SK-N-SH (cell line): ENCODE results near the gene ELANE. TPM values are rescaled to one million over a fixed set of nuclear protein-coding genes. Genes with fewer than 3 reads are reported as not detected.

Experiments used
- CTCF ChIA-PET: fragments of 300-600, 350-600 bp; formaldehyde crosslinking; extraction: SDS; loops from one replicate; lab custom pipeline; 2021; lab: Yijun Ruan, JAX
- POLR2A ChIA-PET: fragments of 350-600 bp; sonication (Branson Sonifier 250); formaldehyde crosslinking; extraction: SDS; loops from one replicate; lab custom pipeline; 2020; ENCODE audit warnings: antibody characterized with exemption, inconsistent platforms; lab: Yijun Ruan, JAX
- DNase-seq: peaks from one replicate; pipeline ENCODE4 v3.0.0; 2012
- H2AFZ ChIP-seq: fragments of 200-600 bp; sonication (generic); 2 replicates; pipeline ENCODE4 v1.8.1; 2016; ENCODE audit warnings: antibody characterized with exemption, mild to moderate bottlenecking, low read depth
- H3F3A ChIP-seq: fragments of 200-600 bp; sonication (generic); replicated peaks from 2 replicates; pipeline ENCODE3; 2016; ENCODE audit warnings: antibody characterized with exemption, mild to moderate bottlenecking; ENCODE audit not compliant: insufficient read depth
- H3K27ac ChIP-seq, 2 experiments: fragments of 200-500 bp in 1 of 2; fragments of 200-600 bp in 1 of 2; sonication (Bioruptor generic) in 1 of 2; sonication (generic), shearing (Covaris generic) in 1 of 2; 2 replicates each; pipeline versions ENCODE4 v1.5.1 to v1.6.1; 2014 to 2016; ENCODE audit warnings: low read depth in 2 of 2, inconsistent platforms in 1 of 2, low read length in 1 of 2, mild to moderate bottlenecking in 1 of 2, mixed read lengths in 1 of 2
- H3K27me3 ChIP-seq: fragments of 200-600 bp; sonication (generic), shearing (Covaris generic); 2 replicates; pipeline ENCODE4 v1.6.1; 2016; ENCODE audit warnings: mixed run types; ENCODE audit not compliant: insufficient read depth
- H3K36me3 ChIP-seq, 2 experiments: fragments of 200-500 bp in 1 of 2; fragments of 200-600 bp in 1 of 2; sonication (Bioruptor generic) in 1 of 2; sonication (generic) in 1 of 2; replicated peaks in 1 of 2; 2 replicates each; pipeline versions ENCODE3 to v1.5.1; 2014 to 2016; ENCODE audit warnings: low read length in 1 of 2, mild to moderate bottlenecking in 1 of 2; ENCODE audit not compliant: insufficient read depth in 2 of 2, control insufficient read depth in 1 of 2
- H3K4me1 ChIP-seq, 2 experiments: fragments of 200-500 bp in 1 of 2; fragments of 200-600 bp in 1 of 2; sonication (Bioruptor generic) in 1 of 2; sonication (generic), shearing (Covaris generic) in 1 of 2; 2 replicates each; pipeline versions ENCODE4 v1.5.1 to v1.6.1; 2014 to 2016; ENCODE audit warnings: low read depth in 1 of 2, low read length in 1 of 2, mixed run types in 1 of 2; ENCODE audit not compliant: insufficient read depth in 2 of 2, control insufficient read depth in 1 of 2
- H3K4me2 ChIP-seq: fragments of 200-600 bp; sonication (generic), shearing (Covaris generic); 2 replicates; pipeline ENCODE4 v1.6.1; 2017; ENCODE audit warnings: mixed run types
- H3K4me3 ChIP-seq, 2 experiments: fragments of 200-500 bp in 1 of 2; fragments of 200-600 bp in 1 of 2; sonication (Bioruptor generic) in 1 of 2; sonication (generic), shearing (Covaris generic) in 1 of 2; 2 replicates each; pipeline versions ENCODE4 v1.5.1 to v1.8.1; 2014 to 2016; ENCODE audit warnings: low read depth in 2 of 2, inconsistent platforms in 1 of 2, low read length in 1 of 2, mild to moderate bottlenecking in 1 of 2, mixed read lengths in 1 of 2, moderate library complexity in 1 of 2
- H3K79me2 ChIP-seq: fragments of 200-600 bp; sonication (generic); 2 replicates; pipeline ENCODE4 v1.8.1; 2017; ENCODE audit warnings: mild to moderate bottlenecking; ENCODE audit not compliant: insufficient read depth
- H3K9ac ChIP-seq: fragments of 200-600 bp; sonication (generic); 2 replicates; pipeline ENCODE4 v1.6.1; 2017; ENCODE audit warnings: mixed run types
- H3K9me2 ChIP-seq: fragments of 200-600 bp; sonication (generic); 2 replicates; pipeline ENCODE4 v1.6.1; 2017; ENCODE audit warnings: mixed run types
- H3K9me3 ChIP-seq: fragments of 200-600 bp; sonication (generic); 2 replicates; pipeline ENCODE4 v1.6.1; 2017; ENCODE audit warnings: mixed run types, mild to moderate bottlenecking, moderate library complexity
- H4K20me1 ChIP-seq: fragments of 200-600 bp; sonication (generic); 2 replicates; pipeline ENCODE4 v1.6.1; 2017; ENCODE audit warnings: mild to moderate bottlenecking, mixed run types; ENCODE audit not compliant: insufficient read depth
- ELF1 ChIP-seq: IDR thresholded peaks from 2 replicates; pipeline ENCODE4 v1.4.0; 2012
- EP300 ChIP-seq, 2 experiments: IDR thresholded peaks; 2 replicates each; pipeline versions ENCODE4 v1.4.0 to v1.6.1; 2012; ENCODE audit warnings: borderline replicate concordance in 1 of 2, low read depth in 1 of 2, low read length in 1 of 2
- FOSL2 ChIP-seq: IDR thresholded peaks from 2 replicates; pipeline ENCODE4 v1.4.0; 2012; ENCODE audit warnings: low read depth, mild to moderate bottlenecking, moderate library complexity, borderline replicate concordance
- FOXM1 ChIP-seq: IDR thresholded peaks from 2 replicates; pipeline ENCODE4 v1.4.0; 2012; ENCODE audit warnings: low read depth, mild to moderate bottlenecking
- GABPA ChIP-seq: IDR thresholded peaks from 2 replicates; pipeline ENCODE4 v1.4.0; 2012; ENCODE audit warnings: low read depth, mild to moderate bottlenecking
- GATA2 ChIP-seq: sonication (generic); formaldehyde crosslinking; IDR thresholded peaks from 2 replicates; pipeline ENCODE4 v1.5.0; 2020; ENCODE audit warnings: mild to moderate bottlenecking, missing genetic modification reagents
- MEF2A ChIP-seq: IDR thresholded peaks from 2 replicates; pipeline ENCODE4 v1.4.0; 2012; ENCODE audit warnings: low read depth, borderline replicate concordance
- NFIC ChIP-seq: IDR thresholded peaks from 2 replicates; pipeline ENCODE4 v1.4.0; 2012; ENCODE audit warnings: borderline replicate concordance
- POLR2AphosphoS5 ChIP-seq: IDR thresholded peaks from 2 replicates; pipeline ENCODE4 v1.6.1; 2012; ENCODE audit warnings: low read depth, low read length
- RCOR1 ChIP-seq: fragments of 150-350 bp; IDR thresholded peaks from 2 replicates; pipeline ENCODE4 v1.6.1; 2017; ENCODE audit warnings: antibody characterized with exemption, low read length
- TCF12 ChIP-seq: IDR thresholded peaks from 2 replicates; pipeline ENCODE4 v1.4.0; 2012
- WGBS: methylation state at CpG from one replicate; pipeline ENCODE4 v1.1.6; 2017; ENCODE audit warnings: low lambda C conversion rate; 5-methylcytosine and 5-hydroxymethylcytosine counted together
- polyA plus RNA-seq, 3 experiments: library from polyadenylated mRNA; depleted of rRNA; stranded (reverse); fragments of >200 nt; gene quantifications; 2 replicates each; pipeline ENCODE4 v1.2.3, GENCODE V29; 2012
- TF ChIP-seq, protein P1 (sequence below): fragments of 150-350 bp; IDR thresholded peaks from 2 replicates; pipeline ENCODE4 v1.6.1; 2016; ENCODE audit warnings: mild to moderate bottlenecking, low read depth, low read length
- TF ChIP-seq, protein P2 (sequence below): IDR thresholded peaks from 2 replicates; pipeline ENCODE4 v1.6.1; 2012; ENCODE audit warnings: mild to moderate bottlenecking, low read depth, low read length, moderate library complexity
- TF ChIP-seq, protein P3 (sequence below): IDR thresholded peaks from 2 replicates; pipeline ENCODE4 v1.4.0; 2012; ENCODE audit warnings: low read depth, borderline replicate concordance
- TF ChIP-seq, protein P4 (sequence below): IDR thresholded peaks from 2 replicates; pipeline ENCODE4 v1.4.0; 2012; ENCODE audit warnings: low read depth

The ELANE gene
- polyA plus RNA-seq, 1 of the 3 experiments (the other 2 are of a cell fraction): not detected

DNA sequence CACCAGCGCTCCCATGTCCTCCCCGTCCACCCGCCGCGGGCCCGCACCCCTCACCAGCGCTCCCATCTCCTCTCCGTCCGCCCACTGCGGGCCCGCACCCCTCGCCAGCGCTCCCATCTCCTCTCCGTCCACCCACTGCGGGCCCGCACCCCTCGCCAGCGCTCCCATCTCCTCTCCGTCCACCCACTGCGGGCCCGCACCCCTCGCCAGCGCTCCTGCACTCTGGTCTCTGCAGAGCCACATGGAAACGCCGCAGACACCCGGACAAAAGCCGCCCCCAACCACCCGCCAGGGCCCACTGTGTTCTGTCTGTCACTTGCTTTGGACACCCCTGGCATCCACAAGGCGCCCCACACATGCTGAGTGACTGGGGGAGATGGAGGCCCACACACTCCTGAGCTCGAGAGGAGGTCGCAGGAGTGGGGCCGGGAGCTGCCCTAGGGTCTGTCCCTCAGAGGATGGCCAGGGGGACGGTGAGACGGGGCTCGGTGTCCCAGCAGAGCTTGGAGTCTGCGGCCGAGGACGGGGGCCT is 14.7 kb downstream of the ELANE start:
- ChIA-PET POLR2A (no interaction called here), CTCF (interaction anchor here (0.7 kb wide), 1 partner anchor 19 kb away, joined by 4 read pairs; no protein-coding TSS in a partner anchor)
- no peaks in the 10 kb centered on the region for H3K9me3 ChIP-seq
- no peak overlapping the region for H3K4me3 ChIP-seq
- peaks cover 0 to 27% of the 10 kb centered on the region in 2 experiments for H3K36me3 ChIP-seq
- H3F3A ChIP-seq: peaks cover 18% of the 10 kb centered on the region
- H3K27me3 ChIP-seq: no peaks in the 10 kb centered on the region
- WGBS: 91% methylated on average over 34 of the region's 38 CpGs
- H3K9ac ChIP-seq: no peak overlapping the region
- H4K20me1 ChIP-seq: no peaks in the 10 kb centered on the region
- H3K27ac ChIP-seq: no peak overlapping the region
- no peak for DNase-seq
- H3K4me1 ChIP-seq: peaks cover 4 to 12% of the 10 kb centered on the region in 2 experiments; a peak in 2 of 4 replicates
- H3K4me2 ChIP-seq: no peak overlapping the region
- no peaks in the 10 kb centered on the region for H3K9me2 ChIP-seq
- no peaks in the 10 kb centered on the region for H3K79me2 ChIP-seq
- H2AFZ ChIP-seq: no peak overlapping the region
- TF ChIP-seq MEF2A (no peak), GATA2 (CRISPR knock-in tag) (no peak), GABPA (no peak), NFIC (no peak), POLR2AphosphoS5 (no peak), FOXM1 (no peak), RCOR1 (no peak), TCF12 (no peak), ELF1 (no peak), EP300 (IDR thresholded peaks at IDR 0.05; ENCODE audit: borderline replicate concordance in 1 of 2, low read depth in 1 of 2, low read length in 1 of 2) (no peak), FOSL2 (no peak)
- TF ChIP-seq, protein P1, sequence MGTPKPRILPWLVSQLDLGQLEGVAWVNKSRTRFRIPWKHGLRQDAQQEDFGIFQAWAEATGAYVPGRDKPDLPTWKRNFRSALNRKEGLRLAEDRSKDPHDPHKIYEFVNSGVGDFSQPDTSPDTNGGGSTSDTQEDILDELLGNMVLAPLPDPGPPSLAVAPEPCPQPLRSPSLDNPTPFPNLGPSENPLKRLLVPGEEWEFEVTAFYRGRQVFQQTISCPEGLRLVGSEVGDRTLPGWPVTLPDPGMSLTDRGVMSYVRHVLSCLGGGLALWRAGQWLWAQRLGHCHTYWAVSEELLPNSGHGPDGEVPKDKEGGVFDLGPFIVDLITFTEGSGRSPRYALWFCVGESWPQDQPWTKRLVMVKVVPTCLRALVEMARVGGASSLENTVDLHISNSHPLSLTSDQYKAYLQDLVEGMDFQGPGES: no peak
- TF ChIP-seq, protein P2, sequence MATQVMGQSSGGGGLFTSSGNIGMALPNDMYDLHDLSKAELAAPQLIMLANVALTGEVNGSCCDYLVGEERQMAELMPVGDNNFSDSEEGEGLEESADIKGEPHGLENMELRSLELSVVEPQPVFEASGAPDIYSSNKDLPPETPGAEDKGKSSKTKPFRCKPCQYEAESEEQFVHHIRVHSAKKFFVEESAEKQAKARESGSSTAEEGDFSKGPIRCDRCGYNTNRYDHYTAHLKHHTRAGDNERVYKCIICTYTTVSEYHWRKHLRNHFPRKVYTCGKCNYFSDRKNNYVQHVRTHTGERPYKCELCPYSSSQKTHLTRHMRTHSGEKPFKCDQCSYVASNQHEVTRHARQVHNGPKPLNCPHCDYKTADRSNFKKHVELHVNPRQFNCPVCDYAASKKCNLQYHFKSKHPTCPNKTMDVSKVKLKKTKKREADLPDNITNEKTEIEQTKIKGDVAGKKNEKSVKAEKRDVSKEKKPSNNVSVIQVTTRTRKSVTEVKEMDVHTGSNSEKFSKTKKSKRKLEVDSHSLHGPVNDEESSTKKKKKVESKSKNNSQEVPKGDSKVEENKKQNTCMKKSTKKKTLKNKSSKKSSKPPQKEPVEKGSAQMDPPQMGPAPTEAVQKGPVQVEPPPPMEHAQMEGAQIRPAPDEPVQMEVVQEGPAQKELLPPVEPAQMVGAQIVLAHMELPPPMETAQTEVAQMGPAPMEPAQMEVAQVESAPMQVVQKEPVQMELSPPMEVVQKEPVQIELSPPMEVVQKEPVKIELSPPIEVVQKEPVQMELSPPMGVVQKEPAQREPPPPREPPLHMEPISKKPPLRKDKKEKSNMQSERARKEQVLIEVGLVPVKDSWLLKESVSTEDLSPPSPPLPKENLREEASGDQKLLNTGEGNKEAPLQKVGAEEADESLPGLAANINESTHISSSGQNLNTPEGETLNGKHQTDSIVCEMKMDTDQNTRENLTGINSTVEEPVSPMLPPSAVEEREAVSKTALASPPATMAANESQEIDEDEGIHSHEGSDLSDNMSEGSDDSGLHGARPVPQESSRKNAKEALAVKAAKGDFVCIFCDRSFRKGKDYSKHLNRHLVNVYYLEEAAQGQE: no peak
- TF ChIP-seq, protein P3, sequence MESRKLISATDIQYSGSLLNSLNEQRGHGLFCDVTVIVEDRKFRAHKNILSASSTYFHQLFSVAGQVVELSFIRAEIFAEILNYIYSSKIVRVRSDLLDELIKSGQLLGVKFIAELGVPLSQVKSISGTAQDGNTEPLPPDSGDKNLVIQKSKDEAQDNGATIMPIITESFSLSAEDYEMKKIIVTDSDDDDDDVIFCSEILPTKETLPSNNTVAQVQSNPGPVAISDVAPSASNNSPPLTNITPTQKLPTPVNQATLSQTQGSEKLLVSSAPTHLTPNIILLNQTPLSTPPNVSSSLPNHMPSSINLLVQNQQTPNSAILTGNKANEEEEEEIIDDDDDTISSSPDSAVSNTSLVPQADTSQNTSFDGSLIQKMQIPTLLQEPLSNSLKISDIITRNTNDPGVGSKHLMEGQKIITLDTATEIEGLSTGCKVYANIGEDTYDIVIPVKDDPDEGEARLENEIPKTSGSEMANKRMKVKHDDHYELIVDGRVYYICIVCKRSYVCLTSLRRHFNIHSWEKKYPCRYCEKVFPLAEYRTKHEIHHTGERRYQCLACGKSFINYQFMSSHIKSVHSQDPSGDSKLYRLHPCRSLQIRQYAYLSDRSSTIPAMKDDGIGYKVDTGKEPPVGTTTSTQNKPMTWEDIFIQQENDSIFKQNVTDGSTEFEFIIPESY: no peak
- TF ChIP-seq, protein P4, sequence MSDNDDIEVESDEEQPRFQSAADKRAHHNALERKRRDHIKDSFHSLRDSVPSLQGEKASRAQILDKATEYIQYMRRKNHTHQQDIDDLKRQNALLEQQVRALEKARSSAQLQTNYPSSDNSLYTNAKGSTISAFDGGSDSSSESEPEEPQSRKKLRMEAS: no peak
